GM23338 (cell line): ENCODE measurements around the gene METTL21C.

Experiments used
- CREB1 ChIP-seq: fragments of 250-450 bp; sonication (Bioruptor Pico); IDR thresholded peaks from 2 replicates; pipeline ENCODE4 v1.5.0; 2020; ENCODE audit warnings: low read depth, mild to moderate bottlenecking, moderate library complexity
- EZH2 ChIP-seq: fragments of 200-600 bp; sonication (generic); IDR thresholded peaks from one replicate; pipeline ENCODE4 v1.8.0; 2017; ENCODE audit warnings: antibody characterized with exemption, mild to moderate bottlenecking, low read depth; ENCODE audit not compliant: unreplicated experiment
- EZH2phosphoT487 ChIP-seq: fragments of 200-600 bp; sonication (generic); IDR thresholded peaks from one replicate; pipeline ENCODE4 v1.8.1; 2018; ENCODE audit warnings: antibody characterized with exemption; ENCODE audit not compliant: unreplicated experiment
- POLR2AphosphoS5 ChIP-seq: IDR thresholded peaks from 2 replicates; pipeline ENCODE4 v1.6.1; 2016; ENCODE audit warnings: antibody characterized with exemption, low read depth
- TF ChIP-seq, protein P1 (sequence below), 2 experiments: fragments of 200-600 bp in 1 of 2; sonication (generic) in 1 of 2; conservative IDR thresholded peaks; 2 replicates each; pipeline versions ENCODE4 v1.5.1 to v1.6.1; 2016 to 2017; ENCODE audit warnings: antibody characterized with exemption in 2 of 2, low read depth in 2 of 2, mild to moderate bottlenecking in 2 of 2, moderate library complexity in 1 of 2
- TF ChIP-seq, protein P2 (sequence below): IDR thresholded peaks from one replicate; pipeline ENCODE4 v1.6.1; 2018; ENCODE audit warnings: antibody characterized with exemption; ENCODE audit not compliant: unreplicated experiment
- TF ChIP-seq, protein P3 (sequence below): IDR thresholded peaks from 2 replicates; pipeline ENCODE4 v1.6.1; 2016; ENCODE audit warnings: antibody characterized with exemption
- TF ChIP-seq, protein P4 (sequence below): fragments of 250-450 bp; sonication (Bioruptor Pico); IDR thresholded peaks from 2 replicates; pipeline ENCODE4 v1.5.0; 2020; ENCODE audit warnings: mild to moderate bottlenecking, moderate library complexity

DNA sequence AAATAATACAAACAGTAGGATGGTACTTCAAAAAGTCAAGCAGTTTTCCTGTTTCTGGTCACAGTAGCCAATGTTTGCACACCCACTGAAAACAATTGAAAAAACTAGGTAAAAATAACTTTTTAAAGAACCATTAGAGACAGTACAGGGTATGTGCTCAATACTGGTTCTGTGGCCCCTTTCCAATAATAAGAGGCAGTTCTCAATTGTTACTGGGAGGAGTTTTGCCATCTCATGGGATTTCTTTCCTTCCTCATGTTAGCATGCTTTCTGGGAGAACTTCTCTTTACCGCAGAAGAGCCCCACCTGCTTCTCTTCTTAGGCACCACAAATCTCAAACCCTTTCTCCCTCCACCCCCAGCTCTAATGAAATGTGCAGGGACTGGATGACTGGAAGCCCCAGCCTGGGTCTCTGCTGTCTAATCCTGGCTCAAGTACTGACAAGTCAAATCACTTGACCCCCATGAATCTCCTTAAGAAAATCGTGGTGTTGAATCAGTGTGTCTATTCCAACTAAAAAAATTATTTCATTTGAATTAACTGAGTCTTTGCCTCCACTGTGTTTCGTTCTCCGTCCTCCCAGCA, 14.6 kb downstream of the METTL21C start:
- TF ChIP-seq, protein P1, sequence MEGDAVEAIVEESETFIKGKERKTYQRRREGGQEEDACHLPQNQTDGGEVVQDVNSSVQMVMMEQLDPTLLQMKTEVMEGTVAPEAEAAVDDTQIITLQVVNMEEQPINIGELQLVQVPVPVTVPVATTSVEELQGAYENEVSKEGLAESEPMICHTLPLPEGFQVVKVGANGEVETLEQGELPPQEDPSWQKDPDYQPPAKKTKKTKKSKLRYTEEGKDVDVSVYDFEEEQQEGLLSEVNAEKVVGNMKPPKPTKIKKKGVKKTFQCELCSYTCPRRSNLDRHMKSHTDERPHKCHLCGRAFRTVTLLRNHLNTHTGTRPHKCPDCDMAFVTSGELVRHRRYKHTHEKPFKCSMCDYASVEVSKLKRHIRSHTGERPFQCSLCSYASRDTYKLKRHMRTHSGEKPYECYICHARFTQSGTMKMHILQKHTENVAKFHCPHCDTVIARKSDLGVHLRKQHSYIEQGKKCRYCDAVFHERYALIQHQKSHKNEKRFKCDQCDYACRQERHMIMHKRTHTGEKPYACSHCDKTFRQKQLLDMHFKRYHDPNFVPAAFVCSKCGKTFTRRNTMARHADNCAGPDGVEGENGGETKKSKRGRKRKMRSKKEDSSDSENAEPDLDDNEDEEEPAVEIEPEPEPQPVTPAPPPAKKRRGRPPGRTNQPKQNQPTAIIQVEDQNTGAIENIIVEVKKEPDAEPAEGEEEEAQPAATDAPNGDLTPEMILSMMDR (conservative IDR thresholded peaks at IDR 0.05; ENCODE audit: low read depth in 2 of 2) = no peak
- TF ChIP-seq EZH2 = no peak
- no peak for TF ChIP-seq POLR2AphosphoS5
- TF ChIP-seq, protein P2, sequence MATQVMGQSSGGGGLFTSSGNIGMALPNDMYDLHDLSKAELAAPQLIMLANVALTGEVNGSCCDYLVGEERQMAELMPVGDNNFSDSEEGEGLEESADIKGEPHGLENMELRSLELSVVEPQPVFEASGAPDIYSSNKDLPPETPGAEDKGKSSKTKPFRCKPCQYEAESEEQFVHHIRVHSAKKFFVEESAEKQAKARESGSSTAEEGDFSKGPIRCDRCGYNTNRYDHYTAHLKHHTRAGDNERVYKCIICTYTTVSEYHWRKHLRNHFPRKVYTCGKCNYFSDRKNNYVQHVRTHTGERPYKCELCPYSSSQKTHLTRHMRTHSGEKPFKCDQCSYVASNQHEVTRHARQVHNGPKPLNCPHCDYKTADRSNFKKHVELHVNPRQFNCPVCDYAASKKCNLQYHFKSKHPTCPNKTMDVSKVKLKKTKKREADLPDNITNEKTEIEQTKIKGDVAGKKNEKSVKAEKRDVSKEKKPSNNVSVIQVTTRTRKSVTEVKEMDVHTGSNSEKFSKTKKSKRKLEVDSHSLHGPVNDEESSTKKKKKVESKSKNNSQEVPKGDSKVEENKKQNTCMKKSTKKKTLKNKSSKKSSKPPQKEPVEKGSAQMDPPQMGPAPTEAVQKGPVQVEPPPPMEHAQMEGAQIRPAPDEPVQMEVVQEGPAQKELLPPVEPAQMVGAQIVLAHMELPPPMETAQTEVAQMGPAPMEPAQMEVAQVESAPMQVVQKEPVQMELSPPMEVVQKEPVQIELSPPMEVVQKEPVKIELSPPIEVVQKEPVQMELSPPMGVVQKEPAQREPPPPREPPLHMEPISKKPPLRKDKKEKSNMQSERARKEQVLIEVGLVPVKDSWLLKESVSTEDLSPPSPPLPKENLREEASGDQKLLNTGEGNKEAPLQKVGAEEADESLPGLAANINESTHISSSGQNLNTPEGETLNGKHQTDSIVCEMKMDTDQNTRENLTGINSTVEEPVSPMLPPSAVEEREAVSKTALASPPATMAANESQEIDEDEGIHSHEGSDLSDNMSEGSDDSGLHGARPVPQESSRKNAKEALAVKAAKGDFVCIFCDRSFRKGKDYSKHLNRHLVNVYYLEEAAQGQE = no peak
- TF ChIP-seq, protein P3, sequence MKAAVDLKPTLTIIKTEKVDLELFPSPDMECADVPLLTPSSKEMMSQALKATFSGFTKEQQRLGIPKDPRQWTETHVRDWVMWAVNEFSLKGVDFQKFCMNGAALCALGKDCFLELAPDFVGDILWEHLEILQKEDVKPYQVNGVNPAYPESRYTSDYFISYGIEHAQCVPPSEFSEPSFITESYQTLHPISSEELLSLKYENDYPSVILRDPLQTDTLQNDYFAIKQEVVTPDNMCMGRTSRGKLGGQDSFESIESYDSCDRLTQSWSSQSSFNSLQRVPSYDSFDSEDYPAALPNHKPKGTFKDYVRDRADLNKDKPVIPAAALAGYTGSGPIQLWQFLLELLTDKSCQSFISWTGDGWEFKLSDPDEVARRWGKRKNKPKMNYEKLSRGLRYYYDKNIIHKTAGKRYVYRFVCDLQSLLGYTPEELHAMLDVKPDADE = no peak
- no peak for TF ChIP-seq CREB1 (CRISPR knock-in tag)
- no peak for TF ChIP-seq EZH2phosphoT487
- TF ChIP-seq, protein P4, sequence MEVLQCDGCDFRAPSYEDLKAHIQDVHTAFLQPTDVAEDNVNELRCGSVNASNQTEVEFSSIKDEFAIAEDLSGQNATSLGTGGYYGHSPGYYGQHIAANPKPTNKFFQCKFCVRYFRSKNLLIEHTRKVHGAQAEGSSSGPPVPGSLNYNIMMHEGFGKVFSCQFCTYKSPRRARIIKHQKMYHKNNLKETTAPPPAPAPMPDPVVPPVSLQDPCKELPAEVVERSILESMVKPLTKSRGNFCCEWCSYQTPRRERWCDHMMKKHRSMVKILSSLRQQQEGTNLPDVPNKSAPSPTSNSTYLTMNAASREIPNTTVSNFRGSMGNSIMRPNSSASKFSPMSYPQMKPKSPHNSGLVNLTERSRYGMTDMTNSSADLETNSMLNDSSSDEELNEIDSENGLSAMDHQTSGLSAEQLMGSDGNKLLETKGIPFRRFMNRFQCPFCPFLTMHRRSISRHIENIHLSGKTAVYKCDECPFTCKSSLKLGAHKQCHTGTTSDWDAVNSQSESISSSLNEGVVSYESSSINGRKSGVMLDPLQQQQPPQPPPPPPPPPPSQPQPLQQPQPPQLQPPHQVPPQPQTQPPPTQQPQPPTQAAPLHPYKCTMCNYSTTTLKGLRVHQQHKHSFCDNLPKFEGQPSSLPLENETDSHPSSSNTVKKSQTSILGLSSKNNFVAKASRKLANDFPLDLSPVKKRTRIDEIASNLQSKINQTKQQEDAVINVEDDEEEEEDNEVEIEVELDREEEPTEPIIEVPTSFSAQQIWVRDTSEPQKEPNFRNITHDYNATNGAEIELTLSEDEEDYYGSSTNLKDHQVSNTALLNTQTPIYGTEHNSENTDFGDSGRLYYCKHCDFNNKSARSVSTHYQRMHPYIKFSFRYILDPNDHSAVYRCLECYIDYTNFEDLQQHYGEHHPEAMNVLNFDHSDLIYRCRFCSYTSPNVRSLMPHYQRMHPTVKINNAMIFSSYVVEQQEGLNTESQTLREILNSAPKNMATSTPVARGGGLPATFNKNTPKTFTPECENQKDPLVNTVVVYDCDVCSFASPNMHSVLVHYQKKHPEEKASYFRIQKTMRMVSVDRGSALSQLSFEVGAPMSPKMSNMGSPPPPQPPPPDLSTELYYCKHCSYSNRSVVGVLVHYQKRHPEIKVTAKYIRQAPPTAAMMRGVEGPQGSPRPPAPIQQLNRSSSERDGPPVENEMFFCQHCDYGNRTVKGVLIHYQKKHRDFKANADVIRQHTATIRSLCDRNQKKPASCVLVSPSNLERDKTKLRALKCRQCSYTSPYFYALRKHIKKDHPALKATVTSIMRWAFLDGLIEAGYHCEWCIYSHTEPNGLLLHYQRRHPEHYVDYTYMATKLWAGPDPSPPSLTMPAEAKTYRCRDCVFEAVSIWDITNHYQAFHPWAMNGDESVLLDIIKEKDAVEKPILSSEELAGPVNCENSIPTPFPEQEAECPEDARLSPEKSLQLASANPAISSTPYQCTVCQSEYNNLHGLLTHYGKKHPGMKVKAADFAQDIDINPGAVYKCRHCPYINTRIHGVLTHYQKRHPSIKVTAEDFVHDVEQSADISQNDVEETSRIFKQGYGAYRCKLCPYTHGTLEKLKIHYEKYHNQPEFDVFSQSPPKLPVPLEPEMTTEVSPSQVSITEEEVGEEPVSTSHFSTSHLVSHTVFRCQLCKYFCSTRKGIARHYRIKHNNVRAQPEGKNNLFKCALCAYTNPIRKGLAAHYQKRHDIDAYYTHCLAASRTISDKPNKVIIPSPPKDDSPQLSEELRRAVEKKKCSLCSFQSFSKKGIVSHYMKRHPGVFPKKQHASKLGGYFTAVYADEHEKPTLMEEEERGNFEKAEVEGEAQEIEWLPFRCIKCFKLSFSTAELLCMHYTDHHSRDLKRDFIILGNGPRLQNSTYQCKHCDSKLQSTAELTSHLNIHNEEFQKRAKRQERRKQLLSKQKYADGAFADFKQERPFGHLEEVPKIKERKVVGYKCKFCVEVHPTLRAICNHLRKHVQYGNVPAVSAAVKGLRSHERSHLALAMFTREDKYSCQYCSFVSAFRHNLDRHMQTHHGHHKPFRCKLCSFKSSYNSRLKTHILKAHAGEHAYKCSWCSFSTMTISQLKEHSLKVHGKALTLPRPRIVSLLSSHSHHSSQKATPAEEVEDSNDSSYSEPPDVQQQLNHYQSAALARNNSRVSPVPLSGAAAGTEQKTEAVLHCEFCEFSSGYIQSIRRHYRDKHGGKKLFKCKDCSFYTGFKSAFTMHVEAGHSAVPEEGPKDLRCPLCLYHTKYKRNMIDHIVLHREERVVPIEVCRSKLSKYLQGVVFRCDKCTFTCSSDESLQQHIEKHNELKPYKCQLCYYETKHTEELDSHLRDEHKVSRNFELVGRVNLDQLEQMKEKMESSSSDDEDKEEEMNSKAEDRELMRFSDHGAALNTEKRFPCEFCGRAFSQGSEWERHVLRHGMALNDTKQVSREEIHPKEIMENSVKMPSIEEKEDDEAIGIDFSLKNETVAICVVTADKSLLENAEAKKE (CRISPR knock-in tag) = no peak
